Uterus (tissue), 4 donors: ENCODE measurements around the gene ITPR1. TPM values are rescaled to one million over a fixed set of nuclear protein-coding genes. Genes with fewer than 3 reads are reported as not detected.

Experiments
- DNase-seq, 2 donors: peaks; one replicate each; pipeline ENCODE4 v3.0.0-alpha.2; 2019 to 2020
- H3K27ac ChIP-seq, 2 donors: fragments of 200-600 bp; sonication (generic); 1 replicate in 1 of 2; 2 replicates in 1 of 2; pipeline ENCODE4 v1.5.1; 2016 to 2018
- H3K27me3 ChIP-seq, 2 donors: fragments of 200-600 bp; sonication (generic); one replicate each; pipeline ENCODE4 v1.5.1; 2018 to 2019; ENCODE audit warnings: control low read depth in 1 of 2
- H3K36me3 ChIP-seq, 2 donors: fragments of 200-600 bp; sonication (generic); one replicate each; pipeline ENCODE4 v1.5.1; 2019; ENCODE audit warnings: control low read depth in 1 of 2
- H3K4me1 ChIP-seq, 2 donors: fragments of 200-600 bp; sonication (generic); one replicate each; pipeline ENCODE4 v1.5.1; 2018 to 2019; ENCODE audit warnings: control low read depth in 1 of 2
- H3K4me3 ChIP-seq, 2 donors: fragments of 200-600 bp; sonication (generic); 1 replicate in 1 of 2; 2 replicates in 1 of 2; pipeline ENCODE4 v1.5.1; 2018 to 2019; ENCODE audit warnings: mild to moderate bottlenecking in 1 of 2
- H3K9me3 ChIP-seq, 2 donors: fragments of 200-600 bp; sonication (generic); one replicate each; pipeline ENCODE4 v1.5.1; 2019; ENCODE audit warnings: control low read depth in 1 of 2
- CTCF ChIP-seq, 4 experiments: fragments of 200-600 bp in 2 of 4; fragments of 450-650 bp in 2 of 4; sonication (generic) in 2 of 4; IDR thresholded peaks; one replicate each; pipeline ENCODE4 v1.5.1; 2016 to 2019; ENCODE audit warnings: antibody characterized with exemption in 4 of 4, mild to moderate bottlenecking in 2 of 4, moderate library complexity in 1 of 4
- POLR2A ChIP-seq, 2 donors: fragments of 450-650 bp; IDR thresholded peaks; one replicate each; pipeline ENCODE4 v1.6.1; 2016; ENCODE audit warnings: antibody characterized with exemption in 2 of 2, mild to moderate bottlenecking in 1 of 2, moderate library complexity in 1 of 2
- intact Hi-C: fragments of 100-400 bp; cut with DNase I; formaldehyde crosslinking; loops from one replicate; pipeline ENCODE4 v1.15.1; 2023; ENCODE audit warnings: low total_unique reads
- total RNA-seq, 4 donors: library from RNA; depleted of rRNA in 3 of 4; stranded (reverse); fragments of >200 nt in 3 of 4; gene quantifications; one replicate each; pipeline versions ENCODE4 v1.1.0 to v1.2.4, GENCODE V29; 2014 to 2023
- donor health status: DM: yes; HTN: yes; CAD: no.

Gene ITPR1
- total RNA-seq, 4 donors from 2014 or later, result 98.2 to 224 (median 141) TPM

GRCh38 chr3:4551051-4551711 lies 58.0 kb downstream of the ITPR1 start:
- Histone ChIP-seq H3K4me3 (no peak overlapping the region), H3K4me1 (peaks cover 0 to 21% of the 10 kb centered on the region in 2 donors), H3K27me3 (no peaks in the 10 kb centered on the region), H3K9me3 (no peaks in the 10 kb centered on the region), H3K27ac (peak overlapping the region; percentile 53 to 72), H3K36me3 (no peaks in the 10 kb centered on the region)
- peak; percentile 42 to 43 for DNase-seq
- intact Hi-C loops, result no loop called here
- TF ChIP-seq CTCF (IDR thresholded peaks at IDR 0.05) (no peak), POLR2A (IDR thresholded peaks at IDR 0.05) (no peak)

- no peak for DNase-seq
- Histone ChIP-seq H3K4me1 (peaks cover 0 to 21% of the 10 kb centered on the region in 2 donors), H3K9me3 (no peaks in the 10 kb centered on the region), H3K36me3 (no peaks in the 10 kb centered on the region), H3K27ac (peak overlapping the region; percentile 53 to 72), H3K27me3 (no peaks in the 10 kb centered on the region), H3K4me3 (no peak overlapping the region)
- intact Hi-C loops, result no loop called here
- TF ChIP-seq POLR2A (IDR thresholded peaks at IDR 0.05), result no peak
Observed at GRCh38 chr3:4551794-4552442, 58.8 kb downstream of the ITPR1 start.

- Histone ChIP-seq H3K9me3 (no peaks in the 10 kb centered on the region), H3K27me3 (no peaks in the 10 kb centered on the region), H3K36me3 (no peaks in the 10 kb centered on the region), H3K4me3 (no peak overlapping the region), H3K27ac (peak overlapping the region in 1 of 2 donors; percentile 53), H3K4me1 (peaks cover 0 to 17% of the 10 kb centered on the region in 2 donors)
- DNase-seq, result no peak
- TF ChIP-seq CTCF (IDR thresholded peaks at IDR 0.05) (no peak), POLR2A (IDR thresholded peaks at IDR 0.05) (no peak)
- intact Hi-C loops, result no loop called here
Observed at GRCh38 chr3:4552811-4553210, 59.7 kb downstream of the ITPR1 start.

GRCh38 chr3:4561661-4562060 lies 68.5 kb downstream of the ITPR1 start:
- no peak for DNase-seq
- TF ChIP-seq POLR2A (IDR thresholded peaks at IDR 0.05) (no peak), CTCF (IDR thresholded peaks at IDR 0.05) (no peak)
- no peak overlapping the region for H3K27ac ChIP-seq
- no peaks in the 10 kb centered on the region for H3K9me3 ChIP-seq
- no peak overlapping the region for H3K4me3 ChIP-seq
- H3K36me3 ChIP-seq, result no peaks in the 10 kb centered on the region
- peaks cover 0 to 4% of the 10 kb centered on the region in 2 donors for H3K4me1 ChIP-seq
- intact Hi-C loops, result no loop called here
- no peaks in the 10 kb centered on the region for H3K27me3 ChIP-seq

GRCh38 chr3:4562595-4562994 lies 69.4 kb downstream of the ITPR1 start:
- H3K4me1 ChIP-seq, result peaks cover 0 to 4% of the 10 kb centered on the region in 2 donors
- no peaks in the 10 kb centered on the region for H3K9me3 ChIP-seq
- no peaks in the 10 kb centered on the region for H3K36me3 ChIP-seq
- no peaks in the 10 kb centered on the region for H3K27me3 ChIP-seq
- no peak overlapping the region for H3K27ac ChIP-seq
- TF ChIP-seq CTCF (IDR thresholded peaks at IDR 0.05), result no peak
- TF ChIP-seq POLR2A (IDR thresholded peaks at IDR 0.05), result no peak
- DNase-seq, result no peak
- H3K4me3 ChIP-seq, result no peak overlapping the region
- intact Hi-C loops, result no loop called here
